SK-N-SH treated with all-trans-retinoic acid at 6 μM for 48 hours (cell line): ENCODE results near the gene ELK4.

ENCODE experiments used
- ARNTL ChIP-seq: fragments of 450-650 bp; formaldehyde crosslinking; IDR thresholded peaks from 2 replicates; pipeline ENCODE4 v1.5.0; 2020; ENCODE audit warnings: low read depth, mild to moderate bottlenecking, moderate library complexity, borderline replicate concordance
- BACH2 ChIP-seq: fragments of 250-450 bp; sonication (Bioruptor Pico); IDR thresholded peaks from 2 replicates; pipeline ENCODE4 v1.9.0; 2021; ENCODE audit warnings: mild to moderate bottlenecking, borderline replicate concordance
- TCF4 ChIP-seq: fragments of 250-450 bp; sonication (Bioruptor Pico); IDR thresholded peaks from 2 replicates; pipeline ENCODE4 v1.8.0; 2021; ENCODE audit warnings: mild to moderate bottlenecking, moderate library complexity, borderline replicate concordance
- ZC3H10 ChIP-seq: fragments of 250-450 bp; sonication (Bioruptor Pico); IDR thresholded peaks from 2 replicates; pipeline ENCODE4 v1.5.1; 2021; ENCODE audit warnings: mild to moderate bottlenecking, moderate library complexity
- ZFP30 ChIP-seq: fragments of 450-650 bp; formaldehyde crosslinking; IDR thresholded peaks from 2 replicates; pipeline ENCODE4 v1.5.0; 2022; ENCODE audit warnings: mild to moderate bottlenecking, moderate library complexity
- ZNF565 ChIP-seq: fragments of 450-650 bp; formaldehyde crosslinking; conservative IDR thresholded peaks from 2 replicates; pipeline ENCODE4 v1.5.0; 2020; ENCODE audit warnings: low read depth, mild to moderate bottlenecking, moderate library complexity
- TF ChIP-seq, protein P1 (sequence below): fragments of 250-450 bp; sonication (Bioruptor Pico); IDR thresholded peaks from 2 replicates; pipeline ENCODE4 v1.8.0; 2020; ENCODE audit warnings: mild to moderate bottlenecking, moderate library complexity, borderline replicate concordance
- TF ChIP-seq, protein P2 (sequence below): fragments of 250-450 bp; sonication (Bioruptor Pico); IDR thresholded peaks from 2 replicates; pipeline ENCODE4 v1.5.1; 2021; ENCODE audit warnings: mild to moderate bottlenecking, moderate library complexity
- TF ChIP-seq, protein P3 (sequence below): fragments of 250-450 bp; sonication (Bioruptor Pico); IDR thresholded peaks from 2 replicates; pipeline ENCODE4 v1.5.1; 2020; ENCODE audit warnings: low read depth, mild to moderate bottlenecking, moderate library complexity

DNA sequence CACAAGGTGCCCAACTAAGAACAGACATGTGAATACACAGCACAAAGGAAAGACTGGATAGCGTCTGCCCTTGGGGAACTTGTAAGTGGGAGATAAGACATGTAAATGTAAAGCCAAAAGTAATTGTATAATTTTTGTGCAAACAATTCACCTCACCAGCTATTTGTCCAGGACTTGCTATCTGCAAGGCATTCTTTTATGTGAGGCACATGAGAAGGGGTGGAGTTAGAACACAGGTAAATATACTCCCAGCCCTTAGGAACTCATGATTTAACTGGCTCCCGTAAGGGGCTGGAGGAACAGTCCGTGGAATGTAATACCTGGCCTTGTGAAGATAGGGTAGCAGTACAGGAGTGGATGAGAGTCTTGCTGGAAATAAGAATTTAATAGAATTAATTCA is 66.0 kb downstream of the ELK4 start:
- TF ChIP-seq, protein P1, sequence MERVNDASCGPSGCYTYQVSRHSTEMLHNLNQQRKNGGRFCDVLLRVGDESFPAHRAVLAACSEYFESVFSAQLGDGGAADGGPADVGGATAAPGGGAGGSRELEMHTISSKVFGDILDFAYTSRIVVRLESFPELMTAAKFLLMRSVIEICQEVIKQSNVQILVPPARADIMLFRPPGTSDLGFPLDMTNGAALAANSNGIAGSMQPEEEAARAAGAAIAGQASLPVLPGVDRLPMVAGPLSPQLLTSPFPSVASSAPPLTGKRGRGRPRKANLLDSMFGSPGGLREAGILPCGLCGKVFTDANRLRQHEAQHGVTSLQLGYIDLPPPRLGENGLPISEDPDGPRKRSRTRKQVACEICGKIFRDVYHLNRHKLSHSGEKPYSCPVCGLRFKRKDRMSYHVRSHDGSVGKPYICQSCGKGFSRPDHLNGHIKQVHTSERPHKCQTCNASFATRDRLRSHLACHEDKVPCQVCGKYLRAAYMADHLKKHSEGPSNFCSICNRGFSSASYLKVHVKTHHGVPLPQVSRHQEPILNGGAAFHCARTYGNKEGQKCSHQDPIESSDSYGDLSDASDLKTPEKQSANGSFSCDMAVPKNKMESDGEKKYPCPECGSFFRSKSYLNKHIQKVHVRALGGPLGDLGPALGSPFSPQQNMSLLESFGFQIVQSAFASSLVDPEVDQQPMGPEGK (CRISPR knock-in tag), result no peak
- TF ChIP-seq BACH2 (no peak), ZNF565 (CRISPR knock-in tag) (no peak), ZFP30 (CRISPR knock-in tag) (no peak), ARNTL (CRISPR knock-in tag) (no peak), TCF4 (CRISPR knock-in tag) (no peak), ZC3H10 (CRISPR knock-in tag) (no peak)
- TF ChIP-seq, protein P2, sequence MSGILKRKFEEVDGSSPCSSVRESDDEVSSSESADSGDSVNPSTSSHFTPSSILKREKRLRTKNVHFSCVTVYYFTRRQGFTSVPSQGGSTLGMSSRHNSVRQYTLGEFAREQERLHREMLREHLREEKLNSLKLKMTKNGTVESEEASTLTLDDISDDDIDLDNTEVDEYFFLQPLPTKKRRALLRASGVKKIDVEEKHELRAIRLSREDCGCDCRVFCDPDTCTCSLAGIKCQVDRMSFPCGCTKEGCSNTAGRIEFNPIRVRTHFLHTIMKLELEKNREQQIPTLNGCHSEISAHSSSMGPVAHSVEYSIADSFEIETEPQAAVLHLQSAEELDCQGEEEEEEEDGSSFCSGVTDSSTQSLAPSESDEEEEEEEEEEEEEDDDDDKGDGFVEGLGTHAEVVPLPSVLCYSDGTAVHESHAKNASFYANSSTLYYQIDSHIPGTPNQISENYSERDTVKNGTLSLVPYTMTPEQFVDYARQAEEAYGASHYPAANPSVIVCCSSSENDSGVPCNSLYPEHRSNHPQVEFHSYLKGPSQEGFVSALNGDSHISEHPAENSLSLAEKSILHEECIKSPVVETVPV, result no peak
- TF ChIP-seq, protein P3, sequence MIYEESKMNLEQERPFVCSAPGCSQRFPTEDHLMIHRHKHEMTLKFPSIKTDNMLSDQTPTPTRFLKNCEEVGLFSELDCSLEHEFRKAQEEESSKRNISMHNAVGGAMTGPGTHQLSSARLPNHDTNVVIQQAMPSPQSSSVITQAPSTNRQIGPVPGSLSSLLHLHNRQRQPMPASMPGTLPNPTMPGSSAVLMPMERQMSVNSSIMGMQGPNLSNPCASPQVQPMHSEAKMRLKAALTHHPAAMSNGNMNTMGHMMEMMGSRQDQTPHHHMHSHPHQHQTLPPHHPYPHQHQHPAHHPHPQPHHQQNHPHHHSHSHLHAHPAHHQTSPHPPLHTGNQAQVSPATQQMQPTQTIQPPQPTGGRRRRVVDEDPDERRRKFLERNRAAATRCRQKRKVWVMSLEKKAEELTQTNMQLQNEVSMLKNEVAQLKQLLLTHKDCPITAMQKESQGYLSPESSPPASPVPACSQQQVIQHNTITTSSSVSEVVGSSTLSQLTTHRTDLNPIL, result no peak
